Mesenchymal stem cell (in vitro differentiated cells and primary cell): ENCODE measurements around the gene SLC17A6. TPM values are rescaled to one million over a fixed set of nuclear protein-coding genes. Genes with fewer than 3 reads are reported as not detected.
A peak's percentile ranks its signal among the peaks of the same experiment; 100 is the strongest.

ENCODE experiments used
- DNase-seq: peaks from one replicate; pipeline ENCODE4 v3.0.0-alpha.2; 2013
- H2AFZ ChIP-seq: one replicate; pipeline ENCODE4 v1.6.1; 2013; ENCODE audit warnings: low read depth, mild to moderate bottlenecking, control low read depth, inconsistent platforms, low read length, moderate library complexity
- H2AK5ac ChIP-seq: 2 replicates; pipeline ENCODE4 v1.6.1; 2013; ENCODE audit warnings: low read length, moderate library complexity, mild to moderate bottlenecking, inconsistent platforms; ENCODE audit not compliant: severe bottlenecking
- H2BK120ac ChIP-seq: one replicate; pipeline ENCODE4 v1.6.1; 2013; ENCODE audit warnings: low read depth, mild to moderate bottlenecking, inconsistent platforms, low read length, moderate library complexity
- H2BK12ac ChIP-seq, 2 experiments: one replicate each; pipeline ENCODE4 v1.6.1; 2013; ENCODE audit warnings: inconsistent platforms in 2 of 2, low read length in 2 of 2, mild to moderate bottlenecking in 2 of 2, moderate library complexity in 2 of 2, control low read depth in 1 of 2
- H2BK15ac ChIP-seq: one replicate; pipeline ENCODE4 v1.6.1; 2013; ENCODE audit warnings: mild to moderate bottlenecking, low read depth, inconsistent platforms; ENCODE audit not compliant: poor library complexity, severe bottlenecking
- H2BK5ac ChIP-seq: 2 replicates; pipeline ENCODE4 v1.6.1; 2013; ENCODE audit warnings: low read depth, mild to moderate bottlenecking, low read length, control low read depth, inconsistent platforms; ENCODE audit not compliant: poor library complexity, severe bottlenecking
- H3K14ac ChIP-seq, 2 experiments: one replicate each; pipeline ENCODE4 v1.6.1; 2013; ENCODE audit warnings: inconsistent platforms in 2 of 2, low read length in 2 of 2, control low read depth in 1 of 2, mild to moderate bottlenecking in 1 of 2, moderate library complexity in 1 of 2
- H3K18ac ChIP-seq, 2 experiments: one replicate each; pipeline ENCODE4 v1.6.1; 2013; ENCODE audit warnings: inconsistent platforms in 2 of 2, low read length in 2 of 2, control low read depth in 1 of 2, low read depth in 1 of 2, mild to moderate bottlenecking in 1 of 2
- H3K23ac ChIP-seq, 2 experiments: one replicate each; pipeline ENCODE4 v1.6.1; 2013; ENCODE audit warnings: inconsistent platforms in 2 of 2, low read length in 2 of 2, mild to moderate bottlenecking in 2 of 2, moderate library complexity in 2 of 2, control low read depth in 1 of 2
- H3K27ac ChIP-seq: 2 replicates; pipeline ENCODE4 v1.5.1; 2013; ENCODE audit warnings: mild to moderate bottlenecking, moderate library complexity, low read length, control low read depth, inconsistent platforms; ENCODE audit not compliant: poor library complexity, severe bottlenecking
- H3K27me3 ChIP-seq, 2 experiments: 2 replicates each; pipeline versions ENCODE4 v1.6.1 to v1.7.0; 2013; ENCODE audit warnings: low read length in 2 of 2, mild to moderate bottlenecking in 2 of 2, moderate library complexity in 2 of 2, control low read depth in 1 of 2, inconsistent platforms in 1 of 2; ENCODE audit not compliant: control insufficient read depth in 1 of 2, insufficient read depth in 1 of 2
- H3K36me3 ChIP-seq, 2 experiments: 2 replicates each; pipeline versions ENCODE4 v1.6.1 to v1.7.0; 2013; ENCODE audit warnings: low read length in 2 of 2, control low read depth in 1 of 2, inconsistent platforms in 1 of 2, low read depth in 1 of 2, mild to moderate bottlenecking in 1 of 2; ENCODE audit not compliant: insufficient read depth in 2 of 2, control insufficient read depth in 1 of 2
- H3K4ac ChIP-seq, 2 experiments: one replicate each; pipeline ENCODE4 v1.6.1; 2013; ENCODE audit warnings: inconsistent platforms in 2 of 2, low read length in 2 of 2, mild to moderate bottlenecking in 2 of 2, moderate library complexity in 2 of 2, control low read depth in 1 of 2, low read depth in 1 of 2
- H3K4me1 ChIP-seq: 2 replicates; pipeline ENCODE4 v1.6.1; 2013; ENCODE audit warnings: low read depth, low read length, control low read depth; ENCODE audit not compliant: control insufficient read depth, insufficient read depth
- H3K4me2 ChIP-seq: 2 replicates; pipeline ENCODE4 v1.6.1; 2013; ENCODE audit warnings: low read length, mild to moderate bottlenecking, inconsistent platforms; ENCODE audit not compliant: poor library complexity, severe bottlenecking
- H3K4me3 ChIP-seq, 2 experiments: 2 replicates each; pipeline versions ENCODE4 v1.5.1 to v1.7.0; 2013; ENCODE audit warnings: low read length in 2 of 2, mild to moderate bottlenecking in 2 of 2, control low read depth in 1 of 2, low read depth in 1 of 2; ENCODE audit not compliant: insufficient read depth in 1 of 2
- H3K79me1 ChIP-seq: replicated peaks from 2 replicates; pipeline ENCODE4 v1.6.1; 2013; ENCODE audit warnings: mild to moderate bottlenecking, control low read depth, low read length, inconsistent platforms; ENCODE audit not compliant: poor library complexity, severe bottlenecking
- H3K9ac ChIP-seq: 2 replicates; pipeline ENCODE4 v1.7.0; 2013; ENCODE audit warnings: mild to moderate bottlenecking, low read length, moderate library complexity
- H3K9me3 ChIP-seq: 2 replicates; pipeline ENCODE4 v1.7.0; 2013; ENCODE audit warnings: mild to moderate bottlenecking, low read length; ENCODE audit not compliant: control insufficient read depth
- H4K8ac ChIP-seq: one replicate; pipeline ENCODE4 v1.6.1; 2013; ENCODE audit warnings: inconsistent platforms, mild to moderate bottlenecking, low read length, moderate library complexity
- H4K91ac ChIP-seq: one replicate; pipeline ENCODE4 v1.6.1; 2013; ENCODE audit warnings: mild to moderate bottlenecking, low read length, inconsistent platforms
- WGBS: methylation state at CpG from one replicate; pipeline ENCODE4 v1.1.7; 2013; ENCODE audit warnings: mixed read lengths; 5-methylcytosine and 5-hydroxymethylcytosine counted together
- polyA plus RNA-seq, 2 experiments: library from polyadenylated mRNA; stranded (reverse); fragments of 200-250 nt; gene quantifications; one replicate each; pipeline ENCODE4 v1.2.3, GENCODE V29; 2013

Gene SLC17A6
- polyA plus RNA-seq (2013, experiment 1 of 2): not detected
- polyA plus RNA-seq (2013, experiment 2 of 2): not detected

DNA sequence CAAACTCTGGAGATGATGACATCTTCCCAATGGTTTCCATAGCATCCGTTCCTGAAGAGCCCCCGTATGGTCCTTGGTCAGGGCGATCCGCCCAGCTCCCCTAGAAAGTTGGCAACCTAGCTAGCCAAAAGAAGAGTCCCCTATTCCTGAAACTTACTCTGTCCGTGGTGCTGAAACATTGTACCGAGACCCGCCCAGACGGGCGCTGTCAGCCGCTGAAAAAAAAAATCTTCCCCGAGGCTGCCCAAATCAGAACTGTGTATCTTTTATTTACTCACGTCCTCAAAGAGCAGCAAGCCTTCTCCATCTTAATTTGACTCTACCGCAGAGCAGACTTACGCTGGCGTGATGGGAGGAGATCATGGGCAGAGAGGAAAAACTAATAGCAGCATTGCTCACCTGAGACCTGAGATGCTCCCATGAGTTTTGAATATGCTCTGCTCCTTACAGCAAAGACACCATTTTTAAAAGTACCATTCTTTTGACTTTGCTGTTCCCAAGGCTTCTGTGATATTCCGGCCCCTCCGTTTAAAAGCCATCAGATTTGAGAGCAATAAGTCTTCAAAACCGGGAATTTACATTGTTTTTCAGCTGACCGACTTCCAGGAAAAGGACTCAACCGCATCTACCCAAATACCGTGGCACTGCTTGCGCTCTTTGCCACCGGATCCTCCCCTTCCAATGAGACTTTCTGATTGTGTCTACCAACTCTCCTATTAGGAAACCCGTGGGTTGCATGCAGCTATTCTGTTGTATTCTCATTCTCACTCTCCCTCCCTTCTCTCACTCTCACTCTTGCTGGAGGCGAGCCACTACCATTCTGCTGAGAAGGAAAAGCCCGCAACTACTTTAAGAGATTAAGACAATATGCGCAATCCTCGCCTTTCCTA lies at the start of gene SLC17A6:
SLC17A6 (plus strand) TSS at position 786 of the 890 bp plus-strand sequence. CDS start 153 bp downstream, outside the sequence.
- Histone ChIP-seq H3K23ac (no peak within 1 kb of the TSS), H2BK12ac (no peak within 1 kb of the TSS), H2BK15ac (no peak within 1 kb of the TSS), H3K27me3 (peaks cover 49 to 53% of the 10 kb centered on the region in 2 experiments), H3K4me2 (no peak within 1 kb of the TSS), H3K4ac (no peak within 1 kb of the TSS), H4K8ac (no peak within 1 kb of the TSS), H2BK120ac (no peak within 1 kb of the TSS), H3K9ac (no peak within 1 kb of the TSS), H3K18ac (no peak within 1 kb of the TSS), H4K91ac (no peak within 1 kb of the TSS), H2AFZ (no peak within 1 kb of the TSS), H3K36me3 (no peaks in the 10 kb centered on the region), H2AK5ac (no peak within 1 kb of the TSS), H3K9me3 (no peaks in the 10 kb centered on the region), H3K4me3 (no peak within 1 kb of the TSS), H3K79me1 (no peaks in the 10 kb centered on the region), H2BK5ac (no peak within 1 kb of the TSS), H3K27ac (no peak within 1 kb of the TSS), H3K14ac (no peak within 1 kb of the TSS), H3K4me1 (no peaks in the 10 kb centered on the region)
- 3% methylated on average over 28 of the region's 28 CpGs for WGBS
- DNase-seq: peak; percentile 26

DNA sequence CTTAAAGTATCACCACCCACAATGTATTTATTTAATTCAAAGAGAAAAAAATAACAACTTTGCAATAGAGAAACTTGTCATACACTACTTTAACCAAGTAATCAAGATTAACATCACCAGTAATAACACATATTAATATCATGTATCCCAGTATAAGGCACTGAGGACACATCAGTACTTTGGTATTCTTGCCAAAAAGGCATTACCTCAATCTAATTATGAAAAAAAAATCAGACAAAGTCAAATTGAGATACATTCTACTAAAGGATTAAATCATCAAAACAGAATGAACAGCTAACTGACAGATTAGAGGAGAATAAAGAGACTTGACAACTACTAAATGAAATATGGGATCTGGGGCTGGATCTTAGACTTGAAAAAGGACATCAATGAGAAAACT lies 35.8 kb upstream of the SLC17A6 start:
- Histone ChIP-seq H4K91ac (no peak overlapping the region), H3K4me3 (no peak overlapping the region), H3K4me1 (no peaks in the 10 kb centered on the region), H2BK5ac (no peak overlapping the region), H3K9ac (no peak overlapping the region), H3K36me3 (no peaks in the 10 kb centered on the region), H2AK5ac (no peak overlapping the region), H2BK15ac (no peak overlapping the region), H3K23ac (no peak overlapping the region), H3K79me1 (no peaks in the 10 kb centered on the region), H4K8ac (no peak overlapping the region), H2BK120ac (no peak overlapping the region), H2AFZ (no peak overlapping the region), H3K4me2 (no peak overlapping the region), H3K14ac (no peak overlapping the region), H3K18ac (no peak overlapping the region), H2BK12ac (no peak overlapping the region), H3K4ac (no peak overlapping the region), H3K27me3 (no peaks in the 10 kb centered on the region), H3K9me3 (no peaks in the 10 kb centered on the region), H3K27ac (no peak overlapping the region)
- DNase-seq: no peak

GRCh38 chr11:22304337-22304961 lies 33.7 kb upstream of the SLC17A6 start:
- Histone ChIP-seq H2BK120ac (no peak overlapping the region), H2BK12ac (no peak overlapping the region), H3K27ac (no peak overlapping the region), H3K14ac (no peak overlapping the region), H3K23ac (no peak overlapping the region), H3K4ac (no peak overlapping the region), H3K36me3 (no peaks in the 10 kb centered on the region), H4K91ac (no peak overlapping the region), H3K9me3 (no peaks in the 10 kb centered on the region), H2AFZ (no peak overlapping the region), H3K4me3 (no peak overlapping the region), H3K9ac (no peak overlapping the region), H2BK5ac (no peak overlapping the region), H3K18ac (no peak overlapping the region), H3K79me1 (no peaks in the 10 kb centered on the region), H3K4me2 (no peak overlapping the region), H3K4me1 (no peaks in the 10 kb centered on the region), H3K27me3 (no peaks in the 10 kb centered on the region), H2BK15ac (no peak overlapping the region), H4K8ac (no peak overlapping the region), H2AK5ac (no peak overlapping the region)
- 52% methylated on average over 4 of the region's 5 CpGs for WGBS
- DNase-seq: peak; percentile 17

GRCh38 chr11:22317656-22318055 lies 20.5 kb upstream of the SLC17A6 start:
- Histone ChIP-seq H3K36me3 (no peaks in the 10 kb centered on the region), H3K9ac (no peak overlapping the region), H3K79me1 (no peaks in the 10 kb centered on the region), H4K8ac (no peak overlapping the region), H2AFZ (no peak overlapping the region), H2BK120ac (no peak overlapping the region), H3K4me1 (no peaks in the 10 kb centered on the region), H3K18ac (no peak overlapping the region), H2BK15ac (no peak overlapping the region), H3K27me3 (peaks cover 0 to 6% of the 10 kb centered on the region in 2 experiments), H3K4me3 (no peak overlapping the region), H3K4me2 (no peak overlapping the region), H3K14ac (no peak overlapping the region), H2AK5ac (no peak overlapping the region), H3K27ac (no peak overlapping the region), H3K9me3 (no peaks in the 10 kb centered on the region), H3K4ac (no peak overlapping the region), H2BK5ac (no peak overlapping the region), H3K23ac (no peak overlapping the region), H4K91ac (no peak overlapping the region), H2BK12ac (no peak overlapping the region)
- WGBS: 83% methylated on average over 15 of the region's 15 CpGs
- DNase-seq: no peak
